ENCODE results near the gene HSF4.

Gene HSF4

GRCh38 chr16:67165121-67166078, 855 bp downstream of the HSF4 start:
- DNase-seq (ENCODE audit: insufficient read length, low spot score) (no peak), FAIRE-seq (peak; percentile 57)
- TF ChIP-seq PAX5 (IDR thresholded peaks at IDR 0.05; ENCODE audit: insufficient read depth, low read length, severe bottlenecking), result no peak
- no peak for TF ChIP-seq POU2F2 (IDR thresholded peaks at IDR 0.05; ENCODE audit: low read depth, low read length)
- no peak for TF ChIP-seq SPI1 (IDR thresholded peaks at IDR 0.05; ENCODE audit: low read depth, low read length)
- TF ChIP-seq POLR2AphosphoS5 (IDR thresholded peaks at IDR 0.05; ENCODE audit: low read depth, low read length), result no peak
- TF ChIP-seq TAF1 (IDR thresholded peaks at IDR 0.05; ENCODE audit: low read depth, low read length), result no peak

- DNase-seq (ENCODE audit: insufficient read length, low spot score), result no peak
- TF ChIP-seq POLR2A (IDR thresholded peaks at IDR 0.05; ENCODE audit: low read depth, low read length) (no peak), POU2F2 (IDR thresholded peaks at IDR 0.05; ENCODE audit: low read depth, low read length) (no peak), PAX5 (IDR thresholded peaks at IDR 0.05; ENCODE audit: insufficient read depth, low read length, severe bottlenecking) (no peak), SPI1 (IDR thresholded peaks at IDR 0.05; ENCODE audit: low read depth, low read length) (no peak)
- FAIRE-seq, result no peak
Measured at GRCh38 chr16:67166110-67166547, 1.6 kb downstream of the HSF4 start.

DNA sequence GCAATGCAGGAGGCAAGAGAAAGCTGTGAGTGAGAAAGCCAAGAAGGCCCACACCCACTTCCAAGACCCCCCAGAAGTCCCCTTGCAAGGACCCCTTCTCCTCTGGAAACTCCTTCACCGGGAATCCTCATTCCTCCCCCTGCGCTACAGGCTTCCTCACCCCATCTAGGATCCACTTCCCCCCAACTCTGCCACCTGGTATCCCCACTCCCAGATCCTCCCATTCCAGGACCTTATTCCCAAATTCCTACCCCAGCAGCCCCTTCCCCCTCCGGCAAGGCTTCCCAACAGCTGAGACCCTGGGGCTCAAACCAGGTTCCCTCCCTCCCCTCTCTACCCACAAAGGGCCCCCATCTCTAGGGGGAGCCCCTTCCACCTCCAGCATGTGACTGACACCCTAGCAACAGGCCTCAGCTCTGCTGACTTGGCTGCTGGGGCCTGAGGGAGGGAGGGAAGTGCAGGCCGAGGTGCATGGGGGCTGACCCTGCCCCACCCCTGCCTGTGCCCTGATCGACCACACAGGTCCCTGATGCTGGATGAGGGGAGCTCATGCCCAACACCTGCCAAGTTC, 2.1 kb downstream of the HSF4 start:
- no peak for TF ChIP-seq SPI1 (IDR thresholded peaks at IDR 0.05; ENCODE audit: low read depth, low read length)
- TF ChIP-seq PAX5 (IDR thresholded peaks at IDR 0.05; ENCODE audit: insufficient read depth, low read length, severe bottlenecking), result no peak
- TF ChIP-seq POLR2AphosphoS5 (IDR thresholded peaks at IDR 0.05; ENCODE audit: low read depth, low read length), result no peak
- no peak for TF ChIP-seq POLR2A (IDR thresholded peaks at IDR 0.05; ENCODE audit: low read depth, low read length)
- no peak for TF ChIP-seq POU2F2 (IDR thresholded peaks at IDR 0.05; ENCODE audit: low read depth, low read length)
- no peak for FAIRE-seq
- no peak for DNase-seq (ENCODE audit: insufficient read length, low spot score)

- FAIRE-seq, result no peak
- TF ChIP-seq TAF1 (IDR thresholded peaks at IDR 0.05; ENCODE audit: low read depth, low read length) (no peak), POLR2AphosphoS5 (IDR thresholded peaks at IDR 0.05; ENCODE audit: low read depth, low read length) (no peak), POU2F2 (IDR thresholded peaks at IDR 0.05; ENCODE audit: low read depth, low read length) (no peak), POLR2A (IDR thresholded peaks at IDR 0.05; ENCODE audit: low read depth, low read length) (no peak)
- no peak for DNase-seq (ENCODE audit: insufficient read length, low spot score)
Measured at GRCh38 chr16:67167588-67167987, 3.0 kb downstream of the HSF4 start.

- TF ChIP-seq PAX5 (IDR thresholded peaks at IDR 0.05; ENCODE audit: insufficient read depth, low read length, severe bottlenecking), result no peak
- TF ChIP-seq POU2F2 (IDR thresholded peaks at IDR 0.05; ENCODE audit: low read depth, low read length), result no peak
- TF ChIP-seq POLR2AphosphoS5 (IDR thresholded peaks at IDR 0.05; ENCODE audit: low read depth, low read length), result no peak
- TF ChIP-seq POLR2A (IDR thresholded peaks at IDR 0.05; ENCODE audit: low read depth, low read length), result no peak
- TF ChIP-seq TAF1 (IDR thresholded peaks at IDR 0.05; ENCODE audit: low read depth, low read length), result no peak
- no peak for TF ChIP-seq SPI1 (IDR thresholded peaks at IDR 0.05; ENCODE audit: low read depth, low read length)
- DNase-seq (ENCODE audit: insufficient read length, low spot score) (no peak), FAIRE-seq (no peak)
Measured at GRCh38 chr16:67169011-67169451, 4.5 kb downstream of the HSF4 start.

- DNase-seq (ENCODE audit: insufficient read length, low spot score) (no peak), FAIRE-seq (no peak)
- TF ChIP-seq POU2F2 (IDR thresholded peaks at IDR 0.05; ENCODE audit: low read depth, low read length) (no peak), PAX5 (IDR thresholded peaks at IDR 0.05; ENCODE audit: insufficient read depth, low read length, severe bottlenecking) (no peak), POLR2A (IDR thresholded peaks at IDR 0.05; ENCODE audit: low read depth, low read length) (no peak), TAF1 (IDR thresholded peaks at IDR 0.05; ENCODE audit: low read depth, low read length) (no peak), POLR2AphosphoS5 (IDR thresholded peaks at IDR 0.05; ENCODE audit: low read depth, low read length) (no peak), SPI1 (IDR thresholded peaks at IDR 0.05; ENCODE audit: low read depth, low read length) (no peak)
Measured at GRCh38 chr16:67169642-67170167, 5.2 kb downstream of the HSF4 start.

DNA sequence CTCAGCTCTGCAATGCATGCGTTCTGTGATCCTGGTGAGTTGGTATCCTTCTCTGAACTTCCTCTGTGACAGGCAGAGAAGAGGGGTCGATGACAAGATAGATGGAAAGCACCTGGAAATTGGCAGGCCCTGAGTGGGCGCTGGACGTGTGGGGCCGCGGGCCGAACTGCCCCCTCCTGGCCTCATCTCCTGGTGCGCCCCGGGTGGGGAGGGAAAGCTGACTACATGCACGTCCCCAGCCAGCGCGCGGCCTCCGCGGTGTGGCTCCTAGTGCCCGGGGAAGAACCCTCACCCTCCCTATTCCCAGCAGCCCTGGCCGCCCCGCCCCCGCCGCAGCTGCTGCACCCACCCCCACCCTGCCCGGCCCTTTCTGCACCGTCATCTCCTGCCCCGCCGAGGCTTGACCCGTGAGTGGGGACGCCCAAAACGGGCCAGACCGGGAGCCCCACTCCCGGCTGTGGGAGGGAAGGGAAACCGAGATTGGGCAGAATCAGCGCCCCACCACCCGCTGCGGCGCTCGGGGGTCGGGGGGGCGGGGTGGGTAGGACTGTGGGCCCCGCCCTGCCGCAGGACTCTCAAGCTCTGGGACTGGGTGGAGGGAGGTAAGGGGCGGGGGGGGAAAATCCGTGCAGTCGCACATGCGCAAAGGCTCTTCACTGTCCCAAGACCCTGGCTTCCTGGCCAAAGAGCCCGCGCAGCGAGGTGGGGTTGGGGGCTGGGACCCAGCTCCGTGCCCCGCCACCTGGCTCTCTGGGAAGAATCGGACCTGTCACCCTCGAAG, 5.8 kb downstream of the HSF4 start, which contains the start of gene NOL3:
Gene NOL3 (plus strand): TSS at position 371 of the 781 bp plus-strand sequence.
- FAIRE-seq (no peak), DNase-seq (ENCODE audit: insufficient read length, low spot score) (no peak)
- TF ChIP-seq SPI1 (IDR thresholded peaks at IDR 0.05; ENCODE audit: low read depth, low read length) (no peak), POLR2A (IDR thresholded peaks at IDR 0.05; ENCODE audit: low read depth, low read length) (no peak), POLR2AphosphoS5 (IDR thresholded peaks at IDR 0.05; ENCODE audit: low read depth, low read length) (no peak), POU2F2 (IDR thresholded peaks at IDR 0.05; ENCODE audit: low read depth, low read length) (no peak)

DNA sequence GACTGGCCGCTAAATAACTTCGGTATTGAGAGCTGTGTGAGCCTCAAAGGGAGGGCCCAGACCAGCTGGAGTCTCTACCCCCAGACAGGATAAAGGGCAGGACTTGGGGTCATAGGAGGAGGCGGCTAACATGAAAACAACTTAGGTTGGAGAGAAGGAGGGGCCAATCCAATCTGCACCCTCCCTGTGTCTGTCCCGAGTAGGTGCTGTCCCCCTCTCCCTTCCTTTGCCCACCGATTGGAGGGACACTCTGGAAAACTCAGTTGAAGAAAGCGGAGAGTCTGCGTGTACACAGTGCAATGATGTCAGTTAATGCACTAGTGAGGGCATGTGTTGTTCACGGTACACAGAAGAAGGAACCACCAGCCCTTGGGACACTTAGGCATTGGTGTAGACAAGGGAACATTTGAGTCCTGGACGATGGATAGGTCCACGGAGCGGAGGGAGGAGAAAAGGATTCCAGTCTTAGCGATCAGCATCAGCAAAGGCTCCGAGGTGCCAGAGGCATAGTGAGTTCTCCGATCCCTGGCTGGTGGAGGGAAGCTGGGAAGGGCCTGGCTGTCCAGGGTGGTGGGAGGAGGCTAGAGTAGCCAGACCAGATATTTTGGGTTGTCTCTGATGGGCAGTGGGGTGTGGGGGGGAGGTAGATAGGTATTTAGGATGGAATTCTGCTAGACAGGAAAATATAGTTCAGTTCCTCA, 6.6 kb downstream of the HSF4 start:
- FAIRE-seq (no peak), DNase-seq (ENCODE audit: insufficient read length, low spot score) (no peak)
- TF ChIP-seq POLR2A (IDR thresholded peaks at IDR 0.05; ENCODE audit: low read depth, low read length) (no peak), PAX5 (IDR thresholded peaks at IDR 0.05; ENCODE audit: insufficient read depth, low read length, severe bottlenecking) (no peak), POU2F2 (IDR thresholded peaks at IDR 0.05; ENCODE audit: low read depth, low read length) (no peak), SPI1 (IDR thresholded peaks at IDR 0.05; ENCODE audit: low read depth, low read length) (no peak), POLR2AphosphoS5 (IDR thresholded peaks at IDR 0.05; ENCODE audit: low read depth, low read length) (no peak), TAF1 (IDR thresholded peaks at IDR 0.05; ENCODE audit: low read depth, low read length) (no peak)
